SK-N-MC (cell line): Measurements from ENCODE around the gene OR11H6.

Experiments used
- EZH2 ChIP-seq: fragments of 200-600 bp; sonication (generic); IDR thresholded peaks from one replicate; pipeline ENCODE4 v1.6.1; 2017; ENCODE audit warnings: antibody characterized with exemption
- FOXP2 ChIP-seq: optimal IDR thresholded peaks from 2 replicates; pipeline ENCODE3; 2011; ENCODE audit warnings: mild to moderate bottlenecking, moderate library complexity; ENCODE audit not compliant: insufficient read depth; ENCODE audit errors: extremely low read length, control extremely low read depth
- POLR2AphosphoS5 ChIP-seq: IDR thresholded peaks from 2 replicates; pipeline ENCODE4 v1.6.1; 2012; ENCODE audit warnings: mild to moderate bottlenecking, low read depth, low read length, borderline replicate concordance

GRCh38 chr14:20215196-20215595, 8.3 kb upstream of the OR11H6 start:
- TF ChIP-seq EZH2 (no peak), POLR2AphosphoS5 (no peak), FOXP2 (no peak)
